Esophagus muscularis mucosa (tissue), 4 donors: ENCODE data around the gene VARS2. TPM values are rescaled to one million over a fixed set of nuclear protein-coding genes. Genes with fewer than 3 reads are reported as not detected.
"Not testable (repeated sequence)": the region's sequence is repeated elsewhere in the genome, so short reads cannot be mapped to it uniquely, and the experiment has no call there.

ENCODE experiments used
- DNase-seq: peaks from one replicate; pipeline ENCODE4 v3.0.0-alpha.2; 2017; ENCODE audit errors: extremely low spot score
- H3K27ac ChIP-seq, 4 donors: fragments of 200-600 bp; sonication (generic); replicated peaks in 1 of 4; 1 replicate in 3 of 4; 2 replicates in 1 of 4; pipeline ENCODE4 v1.5.1; 2016 to 2019; ENCODE audit warnings: mild to moderate bottlenecking in 1 of 4
- H3K27me3 ChIP-seq, 4 donors: fragments of 200-600 bp; sonication (generic); one replicate each; pipeline versions ENCODE4 v1.5.1 to v1.6.0; 2016 to 2019
- H3K36me3 ChIP-seq, 4 donors: fragments of 200-600 bp; sonication (generic); one replicate each; pipeline ENCODE4 v1.5.1; 2016 to 2019
- H3K4me1 ChIP-seq, 4 donors: fragments of 200-600 bp; sonication (generic); one replicate each; pipeline ENCODE4 v1.5.1; 2016 to 2019
- H3K4me3 ChIP-seq, 4 donors: fragments of 200-600 bp; sonication (generic); 1 replicate in 2 of 4; 2 replicates in 2 of 4; pipeline ENCODE4 v1.5.1; 2016 to 2019; ENCODE audit warnings: mild to moderate bottlenecking in 4 of 4, moderate library complexity in 1 of 4
- H3K9me3 ChIP-seq, 4 donors: fragments of 200-600 bp; sonication (generic); 1 replicate in 3 of 4; 2 replicates in 1 of 4; pipeline ENCODE4 v1.5.1; 2016 to 2019
- CTCF ChIP-seq, 3 experiments: fragments of 200-600 bp in 2 of 3; fragments of 450-650 bp in 1 of 3; sonication (generic) in 2 of 3; IDR thresholded peaks; one replicate each; pipeline ENCODE4 v1.5.1; 2017 to 2019; ENCODE audit warnings: antibody characterized with exemption in 3 of 3, mild to moderate bottlenecking in 2 of 3, moderate library complexity in 1 of 3
- EP300 ChIP-seq: sonication (generic); formaldehyde crosslinking; IDR thresholded peaks from one replicate; pipeline ENCODE4 v1.6.1; 2017; ENCODE audit warnings: antibody characterized with exemption
- POLR2A ChIP-seq: fragments of 450-650 bp; IDR thresholded peaks from one replicate; pipeline ENCODE4 v1.6.1; 2017; ENCODE audit warnings: antibody characterized with exemption, moderate library complexity, mild to moderate bottlenecking, low read depth
- POLR2AphosphoS5 ChIP-seq, 2 donors: sonication (generic); formaldehyde crosslinking; IDR thresholded peaks; one replicate each; pipeline ENCODE4 v1.6.1; 2017; ENCODE audit warnings: antibody characterized with exemption in 2 of 2
- WGBS: methylation state at CpG from one replicate; pipeline ENCODE4 v1.1.5; 2018; 5-methylcytosine and 5-hydroxymethylcytosine counted together
- intact Hi-C: fragments of 100-400 bp; cut with DNase I; formaldehyde crosslinking; loops from one replicate; pipeline ENCODE4 v1.15.1; 2023
- total RNA-seq, 4 donors: library from RNA; depleted of rRNA; stranded (reverse); fragments of >200 nt; gene quantifications; one replicate each; pipeline versions ENCODE4 v1.1.0 to v1.2.1, GENCODE V29; 2016

VARS2 gene
- total RNA-seq, 4 donors from 2014 or later = 6.6 to 16.9 (median 12.6) TPM

DNA sequence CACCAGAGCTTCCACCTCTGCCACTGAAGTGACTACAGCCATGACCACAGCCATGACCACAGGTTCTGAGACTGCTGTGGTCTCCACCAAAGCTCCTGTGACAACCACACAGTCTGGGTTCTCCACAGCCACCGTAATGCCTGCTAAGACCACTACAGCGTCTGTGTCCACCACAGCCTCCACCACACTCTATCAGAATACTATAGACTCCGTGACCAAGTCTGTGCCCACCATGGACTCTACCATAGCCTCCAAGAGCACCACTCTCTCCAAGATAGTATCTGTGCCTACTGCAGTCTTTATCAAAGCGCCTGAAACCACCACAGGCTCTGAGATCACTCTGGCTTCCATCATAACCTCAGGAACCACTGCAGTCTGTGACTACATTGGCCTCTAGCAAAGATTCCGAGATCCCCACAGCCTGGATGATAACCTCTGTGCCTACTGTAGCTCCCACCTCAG, 51.1 kb downstream of the VARS2 start:
- intact Hi-C loops = no loop called here
- DNase-seq = no peak
- WGBS = 95% methylated on average over 5 of the region's 5 CpGs
- Histone ChIP-seq H3K36me3 (no peaks in the 10 kb centered on the region), H3K4me3 (no peak overlapping the region), H3K27ac (no peak overlapping the region), H3K27me3 (peaks cover 0 to 10% (median 0%) of the 10 kb centered on the region in 4 donors), H3K9me3 (no peaks in the 10 kb centered on the region), H3K4me1 (no peaks in the 10 kb centered on the region)
- TF ChIP-seq EP300 (no peak), POLR2A (no peak), CTCF (IDR thresholded peaks at IDR 0.05) (no peak), POLR2AphosphoS5 (IDR thresholded peaks at IDR 0.05) (no peak)

DNA sequence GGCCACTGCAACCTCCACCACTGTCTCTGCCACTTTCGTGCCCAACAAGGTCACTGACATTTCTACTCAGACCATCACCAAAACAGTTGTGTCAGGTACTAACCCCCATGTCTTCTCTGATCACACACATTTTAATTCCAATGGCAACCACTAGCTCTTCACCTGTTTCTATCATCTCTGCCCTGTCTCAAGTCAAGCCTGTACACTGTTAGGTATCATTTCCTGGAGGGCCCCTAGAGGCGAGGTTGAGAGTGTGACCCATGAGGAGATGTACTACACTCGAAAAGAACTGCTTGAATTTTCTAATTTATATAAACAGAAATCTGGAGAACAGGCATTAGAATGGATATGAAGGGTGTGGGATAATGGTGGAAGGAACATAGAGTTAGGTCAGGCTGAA, 52.1 kb downstream of the VARS2 start:
- DNase-seq = no peak
- no peak overlapping the region for H3K4me3 ChIP-seq
- H3K4me1 ChIP-seq = no peaks in the 10 kb centered on the region
- H3K27me3 ChIP-seq = peaks cover 0 to 10% (median 0%) of the 10 kb centered on the region in 4 donors
- H3K9me3 ChIP-seq = no peaks in the 10 kb centered on the region
- intact Hi-C loops = no loop called here
- H3K27ac ChIP-seq = no peak overlapping the region
- no peaks in the 10 kb centered on the region for H3K36me3 ChIP-seq
- WGBS = 81% methylated on average over 3 of the region's 3 CpGs
- TF ChIP-seq POLR2A (no peak), EP300 (no peak), CTCF (IDR thresholded peaks at IDR 0.05) (no peak), POLR2AphosphoS5 (IDR thresholded peaks at IDR 0.05) (no peak)

DNA sequence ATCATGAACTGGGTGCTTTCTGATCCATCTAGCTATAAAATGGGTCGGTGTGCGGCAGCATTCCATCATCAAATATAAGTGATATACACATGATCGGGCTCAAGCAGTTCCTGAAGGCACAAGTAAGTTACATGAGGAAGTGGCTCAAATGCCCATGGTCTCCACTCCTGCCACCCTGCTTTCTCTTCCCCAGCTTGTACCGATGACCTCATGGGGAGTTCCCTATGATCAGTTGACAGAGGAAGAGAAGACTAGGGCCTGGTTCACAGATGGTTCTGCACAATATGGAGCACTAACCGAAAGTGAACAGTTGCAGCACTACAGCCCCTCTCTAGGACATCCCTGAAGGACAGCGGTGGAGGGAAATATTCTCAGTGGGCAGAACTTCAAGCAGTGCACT, 55.1 kb downstream of the VARS2 start:
- H3K4me3 ChIP-seq, H3K9me3 ChIP-seq, DNase-seq, H3K4me1 ChIP-seq, H3K36me3 ChIP-seq, H3K27ac ChIP-seq, intact Hi-C loops: not testable (repeated sequence)
- peaks cover 0 to 22% (median 0%) of the 10 kb centered on the region in 4 donors for H3K27me3 ChIP-seq
- WGBS = 97% methylated on average over 6 of the region's 6 CpGs

- no peak overlapping the region for H3K27ac ChIP-seq
- H3K4me1 ChIP-seq = no peaks in the 10 kb centered on the region
- H3K4me3 ChIP-seq = no peak overlapping the region
- H3K36me3 ChIP-seq = no peaks in the 10 kb centered on the region
- H3K27me3 ChIP-seq = peaks cover 0 to 14% (median 0%) of the 10 kb centered on the region in 4 donors
- 83% methylated on average over 5 of the region's 5 CpGs for WGBS
- H3K9me3 ChIP-seq = no peaks in the 10 kb centered on the region
- intact Hi-C loops = no loop called here
- DNase-seq = no peak
- no peak for TF ChIP-seq POLR2A
- no peak for TF ChIP-seq POLR2AphosphoS5 (IDR thresholded peaks at IDR 0.05)
- no peak for TF ChIP-seq EP300
- no peak for TF ChIP-seq CTCF (IDR thresholded peaks at IDR 0.05)
Measured at GRCh38 chr6:30970946-30971345, 56.9 kb downstream of the VARS2 start.

DNA sequence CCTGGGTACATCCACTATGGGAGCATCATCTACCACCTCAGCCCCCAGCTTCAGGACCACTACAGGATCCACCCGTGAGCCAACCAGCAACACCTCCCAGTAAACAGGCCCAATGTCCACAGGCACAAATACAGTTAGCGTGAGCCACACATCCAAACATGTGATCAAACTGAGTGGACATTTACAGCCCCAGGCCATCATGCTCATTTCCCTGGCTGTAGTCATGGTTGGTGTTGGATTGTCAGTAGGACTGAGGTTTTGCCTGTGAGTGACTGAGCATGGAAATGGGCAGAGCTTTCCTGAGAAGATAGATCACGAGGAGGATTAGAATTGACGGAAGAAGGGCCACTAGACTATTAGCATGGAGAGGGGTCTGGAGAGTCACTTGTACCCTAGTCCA, 58.8 kb downstream of the VARS2 start:
- H3K9me3 ChIP-seq = no peaks in the 10 kb centered on the region
- H3K27me3 ChIP-seq = peaks cover 0 to 14% (median 0%) of the 10 kb centered on the region in 4 donors
- no peak for DNase-seq
- no peaks in the 10 kb centered on the region for H3K36me3 ChIP-seq
- no peaks in the 10 kb centered on the region for H3K4me1 ChIP-seq
- intact Hi-C loops = no loop called here
- H3K27ac ChIP-seq = no peak overlapping the region
- no peak overlapping the region for H3K4me3 ChIP-seq
- 91% methylated on average over 2 of the region's 4 CpGs for WGBS
- TF ChIP-seq CTCF (IDR thresholded peaks at IDR 0.05) (no peak), EP300 (no peak), POLR2A (no peak), POLR2AphosphoS5 (IDR thresholded peaks at IDR 0.05) (no peak)
